Measurements from ENCODE around the gene ACSF2. TPM values are rescaled to one million over a fixed set of nuclear protein-coding genes. Genes with fewer than 3 reads are reported as not detected.

ACSF2 gene
- total and polyA plus RNA-seq, 2 of the 13 experiments (the other 11 are each of a cell fraction or from before 2014, with no cell fraction given): 87.3 to 109 TPM

DNA sequence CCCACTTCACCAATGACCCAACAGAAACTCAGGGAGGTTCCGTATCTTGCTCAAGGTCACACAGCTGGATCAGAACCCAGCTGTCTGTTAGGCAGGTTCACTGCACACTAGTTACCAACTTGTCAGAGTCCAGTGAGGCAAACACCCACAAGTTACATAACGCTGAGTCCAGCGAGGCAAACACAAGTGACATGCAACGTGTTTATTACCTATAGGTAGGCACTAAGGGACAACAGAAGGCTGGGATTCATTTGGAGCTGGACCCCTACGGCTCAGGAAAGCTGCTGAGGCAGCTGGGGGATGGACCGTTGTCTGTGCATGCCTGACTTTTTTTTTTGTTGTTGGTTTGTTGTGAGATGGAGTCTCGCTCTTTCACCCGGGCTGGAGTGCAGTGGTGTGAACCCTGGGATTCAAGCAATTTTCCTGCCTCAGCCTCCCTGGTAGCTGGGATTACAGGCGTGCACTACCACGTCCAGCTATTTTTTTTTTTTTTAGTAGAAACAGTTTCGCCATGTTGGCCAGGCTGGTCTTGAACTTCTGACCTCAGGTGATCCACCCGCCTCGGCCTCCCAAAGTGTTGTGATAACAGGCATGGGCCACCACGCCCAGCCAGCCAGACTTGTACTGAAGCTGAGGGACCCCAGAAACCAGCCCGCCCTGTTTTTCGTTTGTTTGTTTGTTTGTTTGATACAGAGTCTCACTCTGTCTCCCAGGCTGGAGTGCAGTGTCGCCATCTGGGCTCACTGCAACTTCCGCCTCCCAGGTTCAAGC lies 50.7 kb downstream of the ACSF2 start (continued):
- TF ChIP-seq, protein P1, sequence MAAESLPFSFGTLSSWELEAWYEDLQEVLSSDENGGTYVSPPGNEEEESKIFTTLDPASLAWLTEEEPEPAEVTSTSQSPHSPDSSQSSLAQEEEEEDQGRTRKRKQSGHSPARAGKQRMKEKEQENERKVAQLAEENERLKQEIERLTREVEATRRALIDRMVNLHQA (CRISPR knock-in tag; IDR thresholded peaks at IDR 0.05): no peak
- TF ChIP-seq SOX5 (CRISPR knock-in tag; IDR thresholded peaks at IDR 0.05; ENCODE audit: borderline replicate concordance): peak; percentile 41; the same call in 1 of the 2 replicates
- TF ChIP-seq EP300 (IDR thresholded peaks at IDR 0.05; ENCODE audit: low read depth in 2 of 2, low read length in 2 of 2): 0 out of 4 replicates have a peak, but pooled peaks of 1 of the 2 experiments have one; percentile 22
- TF ChIP-seq EP300 (CRISPR knock-in tag; IDR thresholded peaks at IDR 0.05; ENCODE audit: borderline replicate concordance): no peak
- no peak for TF ChIP-seq GTF3A (CRISPR knock-in tag; conservative IDR thresholded peaks at IDR 0.05)
- TF ChIP-seq, protein P2, sequence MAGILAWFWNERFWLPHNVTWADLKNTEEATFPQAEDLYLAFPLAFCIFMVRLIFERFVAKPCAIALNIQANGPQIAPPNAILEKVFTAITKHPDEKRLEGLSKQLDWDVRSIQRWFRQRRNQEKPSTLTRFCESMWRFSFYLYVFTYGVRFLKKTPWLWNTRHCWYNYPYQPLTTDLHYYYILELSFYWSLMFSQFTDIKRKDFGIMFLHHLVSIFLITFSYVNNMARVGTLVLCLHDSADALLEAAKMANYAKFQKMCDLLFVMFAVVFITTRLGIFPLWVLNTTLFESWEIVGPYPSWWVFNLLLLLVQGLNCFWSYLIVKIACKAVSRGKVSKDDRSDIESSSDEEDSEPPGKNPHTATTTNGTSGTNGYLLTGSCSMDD (CRISPR knock-in tag; IDR thresholded peaks at IDR 0.05): no peak
- TF ChIP-seq, protein P3, sequence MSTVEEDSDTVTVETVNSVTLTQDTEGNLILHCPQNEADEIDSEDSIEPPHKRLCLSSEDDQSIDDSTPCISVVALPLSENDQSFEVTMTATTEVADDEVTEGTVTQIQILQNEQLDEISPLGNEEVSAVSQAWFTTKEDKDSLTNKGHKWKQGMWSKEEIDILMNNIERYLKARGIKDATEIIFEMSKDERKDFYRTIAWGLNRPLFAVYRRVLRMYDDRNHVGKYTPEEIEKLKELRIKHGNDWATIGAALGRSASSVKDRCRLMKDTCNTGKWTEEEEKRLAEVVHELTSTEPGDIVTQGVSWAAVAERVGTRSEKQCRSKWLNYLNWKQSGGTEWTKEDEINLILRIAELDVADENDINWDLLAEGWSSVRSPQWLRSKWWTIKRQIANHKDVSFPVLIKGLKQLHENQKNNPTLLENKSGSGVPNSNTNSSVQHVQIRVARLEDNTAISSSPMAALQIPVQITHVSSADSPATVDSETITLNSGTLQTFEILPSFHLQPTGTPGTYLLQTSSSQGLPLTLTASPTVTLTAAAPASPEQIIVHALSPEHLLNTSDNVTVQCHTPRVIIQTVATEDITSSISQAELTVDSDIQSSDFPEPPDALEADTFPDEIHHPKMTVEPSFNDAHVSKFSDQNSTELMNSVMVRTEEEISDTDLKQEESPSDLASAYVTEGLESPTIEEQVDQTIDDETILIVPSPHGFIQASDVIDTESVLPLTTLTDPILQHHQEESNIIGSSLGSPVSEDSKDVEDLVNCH (CRISPR knock-in tag; IDR thresholded peaks at IDR 0.05): no peak
- TF ChIP-seq, protein P4, sequence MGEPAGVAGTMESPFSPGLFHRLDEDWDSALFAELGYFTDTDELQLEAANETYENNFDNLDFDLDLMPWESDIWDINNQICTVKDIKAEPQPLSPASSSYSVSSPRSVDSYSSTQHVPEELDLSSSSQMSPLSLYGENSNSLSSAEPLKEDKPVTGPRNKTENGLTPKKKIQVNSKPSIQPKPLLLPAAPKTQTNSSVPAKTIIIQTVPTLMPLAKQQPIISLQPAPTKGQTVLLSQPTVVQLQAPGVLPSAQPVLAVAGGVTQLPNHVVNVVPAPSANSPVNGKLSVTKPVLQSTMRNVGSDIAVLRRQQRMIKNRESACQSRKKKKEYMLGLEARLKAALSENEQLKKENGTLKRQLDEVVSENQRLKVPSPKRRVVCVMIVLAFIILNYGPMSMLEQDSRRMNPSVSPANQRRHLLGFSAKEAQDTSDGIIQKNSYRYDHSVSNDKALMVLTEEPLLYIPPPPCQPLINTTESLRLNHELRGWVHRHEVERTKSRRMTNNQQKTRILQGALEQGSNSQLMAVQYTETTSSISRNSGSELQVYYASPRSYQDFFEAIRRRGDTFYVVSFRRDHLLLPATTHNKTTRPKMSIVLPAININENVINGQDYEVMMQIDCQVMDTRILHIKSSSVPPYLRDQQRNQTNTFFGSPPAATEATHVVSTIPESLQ (CRISPR knock-in tag; conservative IDR thresholded peaks at IDR 0.05): no peak
- TF ChIP-seq KLF16 (CRISPR knock-in tag; IDR thresholded peaks at IDR 0.05): peak in 1 of 2 experiments; percentile 43; a peak in 1 of 4 replicates
- no peak for TF ChIP-seq AKAP8 (CRISPR knock-in tag; IDR thresholded peaks at IDR 0.05)
- TF ChIP-seq NR2F1 (CRISPR knock-in tag; IDR thresholded peaks at IDR 0.05): no peak
- no peak for TF ChIP-seq CEBPB (IDR thresholded peaks at IDR 0.05; ENCODE audit: borderline replicate concordance, low read depth, low read length)
- 0 out of 2 replicates have a peak, but pooled peaks have one; percentile 22 for TF ChIP-seq TBP (CRISPR knock-in tag; IDR thresholded peaks at IDR 0.05)
- TF ChIP-seq, protein P5, sequence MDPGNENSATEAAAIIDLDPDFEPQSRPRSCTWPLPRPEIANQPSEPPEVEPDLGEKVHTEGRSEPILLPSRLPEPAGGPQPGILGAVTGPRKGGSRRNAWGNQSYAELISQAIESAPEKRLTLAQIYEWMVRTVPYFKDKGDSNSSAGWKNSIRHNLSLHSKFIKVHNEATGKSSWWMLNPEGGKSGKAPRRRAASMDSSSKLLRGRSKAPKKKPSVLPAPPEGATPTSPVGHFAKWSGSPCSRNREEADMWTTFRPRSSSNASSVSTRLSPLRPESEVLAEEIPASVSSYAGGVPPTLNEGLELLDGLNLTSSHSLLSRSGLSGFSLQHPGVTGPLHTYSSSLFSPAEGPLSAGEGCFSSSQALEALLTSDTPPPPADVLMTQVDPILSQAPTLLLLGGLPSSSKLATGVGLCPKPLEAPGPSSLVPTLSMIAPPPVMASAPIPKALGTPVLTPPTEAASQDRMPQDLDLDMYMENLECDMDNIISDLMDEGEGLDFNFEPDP (CRISPR knock-in tag; conservative IDR thresholded peaks at IDR 0.05): no peak
- no peak for TF ChIP-seq ZFP36 (IDR thresholded peaks at IDR 0.05; ENCODE audit: borderline replicate concordance, low read depth, low read length, partially characterized antibody)
- TF ChIP-seq PAWR (CRISPR knock-in tag; IDR thresholded peaks at IDR 0.05; ENCODE audit: borderline replicate concordance): no peak
- no peak for TF ChIP-seq NCOA5 (CRISPR knock-in tag; IDR thresholded peaks at IDR 0.05)
- TF ChIP-seq KLF6 (CRISPR knock-in tag; IDR thresholded peaks at IDR 0.05): no peak
- TF ChIP-seq NR2C2 (CRISPR knock-in tag; IDR thresholded peaks at IDR 0.05; ENCODE audit: borderline replicate concordance): no peak
- no peak for TF ChIP-seq HNRNPUL1 (IDR thresholded peaks at IDR 0.05; ENCODE audit: low read depth, low read length)
- TF ChIP-seq POLR2G (IDR thresholded peaks at IDR 0.05; ENCODE audit: low read depth, low read length): peak; percentile 6; the same call in 1 of the 2 replicates
- peak; percentile 45; the same call in 1 of the 2 replicates for TF ChIP-seq PPARG (CRISPR knock-in tag; conservative IDR thresholded peaks at IDR 0.05)
- TF ChIP-seq NFYB (CRISPR knock-in tag; IDR thresholded peaks at IDR 0.05): 0 out of 2 replicates have a peak, but pooled peaks have one; percentile 28

All from HepG2 (cell line).